SK-N-SH (cell line): ENCODE data around the gene TRPV3.

Experiments
- CTCF ChIP-seq: fragments of 200-600 bp; sonication (generic); IDR thresholded peaks from 2 replicates; pipeline ENCODE4 v1.6.1; 2017; ENCODE audit warnings: antibody characterized with exemption, mild to moderate bottlenecking, moderate library complexity
- GABPA ChIP-seq: IDR thresholded peaks from 2 replicates; pipeline ENCODE4 v1.4.0; 2012; ENCODE audit warnings: low read depth, mild to moderate bottlenecking
- POLR2AphosphoS5 ChIP-seq: IDR thresholded peaks from 2 replicates; pipeline ENCODE4 v1.6.1; 2012; ENCODE audit warnings: low read depth, low read length
- RCOR1 ChIP-seq: fragments of 150-350 bp; IDR thresholded peaks from 2 replicates; pipeline ENCODE4 v1.6.1; 2017; ENCODE audit warnings: antibody characterized with exemption, low read length
- SIN3A ChIP-seq: IDR thresholded peaks from 2 replicates; pipeline ENCODE4 v1.6.1; 2012; ENCODE audit warnings: low read depth, mild to moderate bottlenecking, low read length, moderate library complexity, borderline replicate concordance
- TAF1 ChIP-seq: IDR thresholded peaks from 2 replicates; pipeline ENCODE4 v1.6.1; 2012; ENCODE audit warnings: low read depth, mild to moderate bottlenecking, low read length, moderate library complexity, borderline replicate concordance

GRCh38 chr17:3527896-3528295 lies 29.7 kb downstream of the TRPV3 start:
- TF ChIP-seq POLR2AphosphoS5 (no peak), CTCF (no peak), TAF1 (no peak), RCOR1 (no peak), GABPA (no peak), SIN3A (no peak)
